ENCODE measurements around the gene RPAP2. TPM values are rescaled to one million over a fixed set of nuclear protein-coding genes. Genes with fewer than 3 reads are reported as not detected.

Gene RPAP2
- total RNA-seq, 1 experiment from 2014 or later = 31.8 TPM

DNA sequence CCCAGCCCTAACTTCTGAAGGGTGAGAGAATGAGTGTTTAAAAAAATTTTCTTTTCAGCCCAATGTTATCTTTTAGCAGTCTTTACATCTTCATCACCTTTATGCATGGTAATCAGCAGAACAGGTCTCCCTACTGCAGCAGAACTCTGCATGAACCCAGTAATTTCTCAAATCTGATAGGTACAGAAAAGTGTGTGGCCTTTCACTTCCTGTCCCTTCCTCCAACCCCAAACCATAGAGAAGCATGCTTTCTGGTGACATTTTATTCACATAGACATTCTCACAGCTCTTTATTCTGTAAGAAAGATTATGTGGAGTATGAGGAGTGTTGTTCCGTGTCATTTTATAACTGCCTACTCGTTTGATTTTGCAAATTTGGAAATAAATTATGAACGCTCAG lies 68.6 kb downstream of the RPAP2 start:
- Histone ChIP-seq H3K9me3 (ENCODE audit: low read depth, low read length, poor library complexity, severe bottlenecking) (no peaks in the 10 kb centered on the region), H3K4me3 (ENCODE audit: low read depth, low read length, poor library complexity, severe bottlenecking) (no peak overlapping the region), H3K27ac (ENCODE audit: low read depth, low read length, poor library complexity, severe bottlenecking) (no peak overlapping the region), H3K4me1 (ENCODE audit: insufficient read depth, low read length, poor library complexity, severe bottlenecking) (no peaks in the 10 kb centered on the region), H3K36me3 (ENCODE audit: insufficient read depth, low read length, poor library complexity, severe bottlenecking) (no peaks in the 10 kb centered on the region), H3K27me3 (replicated peaks; ENCODE audit: insufficient read depth, low read depth, low read length, poor library complexity) (no peaks in the 10 kb centered on the region)
- intact Hi-C loops (cut with micrococcal nuclease; ENCODE audit: unreplicated experiment) = no loop called here
- DNase-seq (ENCODE audit: low spot score) = no peak
- CTCF ChIA-PET = no interaction called here
- no TSS peak for BruUV-seq (replicated peaks)
- TF ChIP-seq, protein P1, sequence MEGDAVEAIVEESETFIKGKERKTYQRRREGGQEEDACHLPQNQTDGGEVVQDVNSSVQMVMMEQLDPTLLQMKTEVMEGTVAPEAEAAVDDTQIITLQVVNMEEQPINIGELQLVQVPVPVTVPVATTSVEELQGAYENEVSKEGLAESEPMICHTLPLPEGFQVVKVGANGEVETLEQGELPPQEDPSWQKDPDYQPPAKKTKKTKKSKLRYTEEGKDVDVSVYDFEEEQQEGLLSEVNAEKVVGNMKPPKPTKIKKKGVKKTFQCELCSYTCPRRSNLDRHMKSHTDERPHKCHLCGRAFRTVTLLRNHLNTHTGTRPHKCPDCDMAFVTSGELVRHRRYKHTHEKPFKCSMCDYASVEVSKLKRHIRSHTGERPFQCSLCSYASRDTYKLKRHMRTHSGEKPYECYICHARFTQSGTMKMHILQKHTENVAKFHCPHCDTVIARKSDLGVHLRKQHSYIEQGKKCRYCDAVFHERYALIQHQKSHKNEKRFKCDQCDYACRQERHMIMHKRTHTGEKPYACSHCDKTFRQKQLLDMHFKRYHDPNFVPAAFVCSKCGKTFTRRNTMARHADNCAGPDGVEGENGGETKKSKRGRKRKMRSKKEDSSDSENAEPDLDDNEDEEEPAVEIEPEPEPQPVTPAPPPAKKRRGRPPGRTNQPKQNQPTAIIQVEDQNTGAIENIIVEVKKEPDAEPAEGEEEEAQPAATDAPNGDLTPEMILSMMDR (conservative IDR thresholded peaks at IDR 0.05; ENCODE audit: low read depth, low read length) = no peak
- TF ChIP-seq EZH2 (IDR thresholded peaks at IDR 0.05; ENCODE audit: borderline replicate concordance, low read depth, low read length, poor library complexity, severe bottlenecking) = no peak
- POLR2A ChIA-PET (ENCODE audit: low non-redundant PET) = no interaction called here

DNA sequence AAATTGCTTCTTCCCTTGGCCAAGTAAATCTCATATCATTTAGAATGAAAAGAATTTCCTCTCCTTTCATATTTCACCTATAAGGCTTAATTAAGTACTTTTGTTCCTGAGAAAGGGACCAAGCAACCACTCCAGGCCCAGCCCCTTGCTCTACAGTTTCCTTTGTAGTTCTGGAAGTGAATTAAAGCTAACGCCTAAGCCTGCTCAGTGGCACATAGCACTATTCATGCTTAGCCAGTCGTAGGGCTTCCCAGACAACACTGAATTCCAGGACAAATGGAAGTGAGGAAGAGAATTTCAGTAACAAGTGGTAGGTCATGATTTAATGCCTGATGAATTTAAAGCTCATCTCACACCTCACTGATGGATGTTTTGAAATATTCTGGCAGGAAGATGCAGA lies 73.3 kb downstream of the RPAP2 start:
- POLR2A ChIA-PET (ENCODE audit: low non-redundant PET) = no interaction called here

DNA sequence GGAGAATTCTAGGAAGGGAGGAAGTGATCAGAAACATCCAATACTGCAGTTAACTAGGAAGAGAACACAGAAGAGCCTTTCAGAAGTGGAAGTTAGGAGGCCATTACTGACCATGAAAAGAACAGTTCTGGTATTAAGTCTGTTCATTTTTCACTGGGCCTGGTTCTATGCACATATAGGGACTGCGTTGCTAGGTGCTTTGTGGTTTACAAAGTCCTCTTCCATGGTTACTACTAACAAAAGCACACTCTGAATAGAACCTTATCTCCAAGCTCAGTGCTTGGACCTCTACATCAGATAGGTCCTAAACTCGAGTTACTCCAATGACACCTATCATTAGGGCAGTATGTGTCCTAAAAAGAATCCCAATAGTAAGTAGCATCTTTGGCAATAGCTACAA lies 75.4 kb downstream of the RPAP2 start:
- Histone ChIP-seq H3K4me1 (ENCODE audit: insufficient read depth, low read length, poor library complexity, severe bottlenecking) (peaks cover 14% of the 10 kb centered on the region), H3K27me3 (replicated peaks; ENCODE audit: insufficient read depth, low read depth, low read length, poor library complexity) (no peaks in the 10 kb centered on the region), H3K27ac (ENCODE audit: low read depth, low read length, poor library complexity, severe bottlenecking) (no peak overlapping the region), H3K4me3 (ENCODE audit: low read depth, low read length, poor library complexity, severe bottlenecking) (no peak overlapping the region), H3K36me3 (ENCODE audit: insufficient read depth, low read length, poor library complexity, severe bottlenecking) (no peaks in the 10 kb centered on the region), H3K9me3 (ENCODE audit: low read depth, low read length, poor library complexity, severe bottlenecking) (no peaks in the 10 kb centered on the region)
- ChIA-PET CTCF (no interaction called here), POLR2A (ENCODE audit: low non-redundant PET) (no interaction called here)
- TF ChIP-seq, protein P1 (conservative IDR thresholded peaks at IDR 0.05; ENCODE audit: low read depth, low read length) = no peak
- no peak for TF ChIP-seq EZH2 (IDR thresholded peaks at IDR 0.05; ENCODE audit: borderline replicate concordance, low read depth, low read length, poor library complexity, severe bottlenecking)
- BruUV-seq (replicated peaks) = no TSS peak
- intact Hi-C loops (cut with micrococcal nuclease; ENCODE audit: unreplicated experiment) = loop anchor here (10.0 kb wide), 1 partner anchor 111 kb away; the partner anchor contains the start of gene GFI1
- DNase-seq (ENCODE audit: low spot score) = no peak

More for the DNA sequence above, 73.3 kb downstream of the RPAP2 start:
- Histone ChIP-seq H3K9me3 (ENCODE audit: low read depth, low read length, poor library complexity, severe bottlenecking) (no peaks in the 10 kb centered on the region), H3K4me1 (ENCODE audit: insufficient read depth, low read length, poor library complexity, severe bottlenecking) (peaks cover 14% of the 10 kb centered on the region), H3K36me3 (ENCODE audit: insufficient read depth, low read length, poor library complexity, severe bottlenecking) (no peaks in the 10 kb centered on the region), H3K27ac (ENCODE audit: low read depth, low read length, poor library complexity, severe bottlenecking) (no peak overlapping the region), H3K27me3 (replicated peaks; ENCODE audit: insufficient read depth, low read depth, low read length, poor library complexity) (no peaks in the 10 kb centered on the region), H3K4me3 (ENCODE audit: low read depth, low read length, poor library complexity, severe bottlenecking) (no peak overlapping the region)
- intact Hi-C loops (cut with micrococcal nuclease; ENCODE audit: unreplicated experiment) = loop anchor here (10.0 kb wide), 1 partner anchor 113 kb away; the partner anchor contains the start of gene GFI1
- TF ChIP-seq EZH2 (IDR thresholded peaks at IDR 0.05; ENCODE audit: borderline replicate concordance, low read depth, low read length, poor library complexity, severe bottlenecking) = no peak
- TF ChIP-seq, protein P1 (conservative IDR thresholded peaks at IDR 0.05; ENCODE audit: low read depth, low read length) = no peak
- CTCF ChIA-PET = no interaction called here
- no TSS peak for BruUV-seq (replicated peaks)
- DNase-seq (ENCODE audit: low spot score) = no peak

All from A673 (cell line).